ENCODE results near the gene RNF220. TPM values are rescaled to one million over a fixed set of nuclear protein-coding genes. Genes with fewer than 3 reads are reported as not detected.

Gene RNF220
- total and polyA plus RNA-seq, 2 of the 13 experiments (the other 11 are each of a cell fraction or from before 2014, with no cell fraction given), result 48.2 to 72.1 TPM

DNA sequence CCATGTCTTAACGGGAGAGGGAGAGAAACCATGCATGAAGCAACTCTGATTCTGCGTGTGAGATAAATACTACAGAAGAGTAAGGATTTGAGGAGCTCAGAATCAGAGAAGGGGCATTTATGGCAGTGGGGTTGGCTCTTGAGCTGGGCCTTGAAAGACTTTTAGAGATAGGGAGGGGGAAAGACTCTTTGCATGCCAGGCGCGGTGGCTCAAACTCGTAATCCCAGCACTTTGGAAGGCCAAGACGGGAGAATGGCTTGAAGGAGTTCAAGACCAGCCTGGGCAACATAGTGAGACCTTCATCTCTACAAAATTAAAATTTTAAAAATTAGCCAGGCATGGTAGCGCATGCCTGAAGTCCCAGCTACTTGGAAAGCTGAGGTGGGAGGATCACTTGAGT lies 270.1 kb downstream of the RNF220 start:
- Histone ChIP-seq H3K4me1 (ENCODE audit: insufficient read depth, low read length) (peaks cover 74% of the 10 kb centered on the region), H3K4me3 (replicated peaks in 1 of 3; ENCODE audit: insufficient read depth in 1 of 3, low read depth in 2 of 3, low read length in 3 of 3) (peak overlapping the region; percentile 38 to 76 (median 63); a peak in 5 of 6 replicates), H3K27ac (ENCODE audit: extremely low read length, insufficient read depth, low read length) (peak overlapping the region; percentile 93), H3K27me3 (ENCODE audit: control insufficient read depth in 1 of 2, insufficient read depth in 2 of 2, low read length in 2 of 2) (no peaks in the 10 kb centered on the region), H3K9me3 (ENCODE audit: low read length) (no peaks in the 10 kb centered on the region), H3K79me2 (ENCODE audit: insufficient read depth, low read length) (peaks cover 3% of the 10 kb centered on the region), H3K4me2 (ENCODE audit: low read depth, low read length) (peak overlapping the region; percentile 87), H4K20me1 (ENCODE audit: insufficient read depth, low read length) (no peaks in the 10 kb centered on the region), H3K9ac (ENCODE audit: insufficient read depth, low read depth, low read length) (peak overlapping the region; percentile 70), H2AFZ (ENCODE audit: low read length) (no peak overlapping the region), H3K36me3 (replicated peaks in 1 of 2; ENCODE audit: control insufficient read depth in 1 of 2, insufficient read depth in 2 of 2, low read length in 2 of 2) (no peaks in the 10 kb centered on the region)
- FAIRE-seq (no peak), DNase-seq (ENCODE audit: low spot score) (no peak), ATAC-seq (no peak)
- TF ChIP-seq ATRX (CRISPR knock-in tag; IDR thresholded peaks at IDR 0.05; ENCODE audit: borderline replicate concordance), result no peak
- TF ChIP-seq, protein P1, sequence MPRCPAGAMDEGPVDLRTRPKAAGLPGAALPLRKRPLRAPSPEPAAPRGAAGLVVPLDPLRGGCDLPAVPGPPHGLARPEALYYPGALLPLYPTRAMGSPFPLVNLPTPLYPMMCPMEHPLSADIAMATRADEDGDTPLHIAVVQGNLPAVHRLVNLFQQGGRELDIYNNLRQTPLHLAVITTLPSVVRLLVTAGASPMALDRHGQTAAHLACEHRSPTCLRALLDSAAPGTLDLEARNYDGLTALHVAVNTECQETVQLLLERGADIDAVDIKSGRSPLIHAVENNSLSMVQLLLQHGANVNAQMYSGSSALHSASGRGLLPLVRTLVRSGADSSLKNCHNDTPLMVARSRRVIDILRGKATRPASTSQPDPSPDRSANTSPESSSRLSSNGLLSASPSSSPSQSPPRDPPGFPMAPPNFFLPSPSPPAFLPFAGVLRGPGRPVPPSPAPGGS (CRISPR knock-in tag; IDR thresholded peaks at IDR 0.05), result 0 out of 2 replicates have a peak, but pooled peaks have one; percentile 6
- intact Hi-C loops (cut with micrococcal nuclease; ENCODE audit: unreplicated experiment), result no loop called here
- ChIA-PET CTCF (ENCODE audit: low intra/inter-chr PET ratio, low total read pairs) (no interaction called here), POLR2A (interaction anchor here (1.9 to 3.5 kb wide), 6 partner anchors 13 to 392 kb away, joined by 7 to 34 read pairs (median 12); partner anchors contain the start of gene RNU5D-1)
- WGBS (ENCODE audit: low lambda C conversion rate), result 76% methylated on average over 7 of the region's 7 CpGs
- no TSS peak for BruUV-seq (replicated peaks)
- in situ Hi-C loops (cut with HindIII; ENCODE audit: extremely low pct_ligation_motif_present, low pct_unique_long_range_greater_than_20kb), result no loop called here

DNA sequence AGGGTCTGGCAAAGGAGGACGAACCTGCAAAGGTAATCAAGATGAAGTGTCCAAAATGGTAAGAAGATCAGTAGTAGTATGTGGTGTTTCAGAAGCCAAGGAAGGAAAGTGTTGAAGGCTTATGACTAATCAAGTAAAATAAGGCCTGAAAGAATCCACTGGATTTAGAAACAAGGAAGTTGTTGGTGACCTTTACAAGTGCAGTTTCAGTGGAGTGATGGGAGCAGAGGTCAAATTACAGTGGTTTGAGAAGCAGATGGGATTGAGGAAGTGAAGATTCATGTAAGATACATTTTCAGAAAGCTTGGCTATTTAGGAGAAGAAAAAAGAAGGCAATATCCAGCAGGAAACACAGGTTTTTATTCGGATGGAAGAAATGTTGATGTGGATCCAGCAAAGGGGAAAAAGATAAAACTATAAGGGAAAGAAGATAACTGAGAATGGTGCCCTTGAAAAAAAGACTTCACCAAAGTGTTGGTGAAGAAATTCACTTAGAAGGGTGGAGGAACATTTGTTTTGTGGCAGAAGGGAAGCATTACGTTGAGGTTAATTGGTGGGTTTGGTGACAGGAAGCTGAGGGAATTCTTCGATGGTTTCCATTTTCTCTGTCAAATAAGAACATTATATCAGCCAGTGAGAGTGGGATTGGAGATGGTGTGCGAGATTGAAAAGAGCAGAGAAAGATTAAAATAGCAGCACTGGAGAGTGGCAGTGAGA lies 271.6 kb downstream of the RNF220 start:
- FAIRE-seq, result no peak
- no peak for ATAC-seq
- TF ChIP-seq SIX4 (CRISPR knock-in tag; IDR thresholded peaks at IDR 0.05) (0 out of 2 replicates have a peak, but pooled peaks have one; percentile 56), EP300 (IDR thresholded peaks at IDR 0.05; ENCODE audit: low read depth in 2 of 2, low read length in 2 of 2) (0 out of 4 replicates have a peak, but pooled peaks of 1 of the 2 experiments have one; percentile 22), EP300 (CRISPR knock-in tag; IDR thresholded peaks at IDR 0.05; ENCODE audit: borderline replicate concordance) (no peak), ELF3 (CRISPR knock-in tag; IDR thresholded peaks at IDR 0.05) (peak; percentile 96), SIX1 (CRISPR knock-in tag; IDR thresholded peaks at IDR 0.05; ENCODE audit: borderline replicate concordance) (peak; percentile 45; the same call in 1 of the 2 replicates), ATF3 (CRISPR knock-in tag; IDR thresholded peaks at IDR 0.05) (no peak), SRSF4 (IDR thresholded peaks at IDR 0.05; ENCODE audit: low read depth, low read length, poor library complexity, severe bottlenecking) (no peak), ETV5 (CRISPR knock-in tag; IDR thresholded peaks at IDR 0.05; ENCODE audit: borderline replicate concordance) (peak; percentile 15; the same call in 1 of the 2 replicates), ZFY (CRISPR knock-in tag; IDR thresholded peaks at IDR 0.05) (0 out of 2 replicates have a peak, but pooled peaks have one; percentile 12), CREB1 (IDR thresholded peaks at IDR 0.05) (no peak), CREB1 (CRISPR knock-in tag; IDR thresholded peaks at IDR 0.05) (peak; percentile 60; the same call in 1 of the 2 replicates), NR2F6 (IDR thresholded peaks at IDR 0.05) (peak; percentile 74), NR2F6 (CRISPR knock-in tag; IDR thresholded peaks at IDR 0.05) (peak; percentile 78)

More for the DNA sequence above, 271.6 kb downstream of the RNF220 start:
- H3K4me3 ChIP-seq (replicated peaks in 1 of 3; ENCODE audit: insufficient read depth in 1 of 3, low read depth in 2 of 3, low read length in 3 of 3), result no peak overlapping the region; a peak in 1 of 6 replicates
- H4K20me1 ChIP-seq (ENCODE audit: insufficient read depth, low read length), result no peaks in the 10 kb centered on the region
- POLR2A ChIA-PET, result interaction anchor here (2.1 kb wide), 1 partner anchor 45 kb away, joined by 6 read pairs; no protein-coding TSS in a partner anchor
- H3K27ac ChIP-seq (ENCODE audit: extremely low read length, insufficient read depth, low read length), result peak overlapping the region; percentile 48
- BruUV-seq (replicated peaks), result no TSS peak
- peaks cover 3% of the 10 kb centered on the region for H3K79me2 ChIP-seq (ENCODE audit: insufficient read depth, low read length)
- H3K9ac ChIP-seq (ENCODE audit: insufficient read depth, low read depth, low read length), result 0 out of 2 replicates have a peak overlapping the region, but pooled peaks have one; percentile 4
- H3K27me3 ChIP-seq (ENCODE audit: control insufficient read depth in 1 of 2, insufficient read depth in 2 of 2, low read length in 2 of 2), result no peaks in the 10 kb centered on the region
- peak overlapping the region; percentile 51 for H3K4me2 ChIP-seq (ENCODE audit: low read depth, low read length)
- CTCF ChIA-PET (ENCODE audit: low intra/inter-chr PET ratio, low total read pairs), result interaction anchor here (1.2 kb wide), 1 partner anchor 67 kb away, joined by 3 read pairs; no protein-coding TSS in a partner anchor
- no peak for DNase-seq (ENCODE audit: low spot score)
- 56% methylated on average over 5 of the region's 5 CpGs for WGBS (ENCODE audit: low lambda C conversion rate)
- intact Hi-C loops (cut with micrococcal nuclease; ENCODE audit: unreplicated experiment) (no loop called here), in situ Hi-C loops (cut with HindIII; ENCODE audit: extremely low pct_ligation_motif_present, low pct_unique_long_range_greater_than_20kb) (no loop called here)
- no peaks in the 10 kb centered on the region for H3K9me3 ChIP-seq (ENCODE audit: low read length)
- H2AFZ ChIP-seq (ENCODE audit: low read length), result no peak overlapping the region
- no peaks in the 10 kb centered on the region for H3K36me3 ChIP-seq (replicated peaks in 1 of 2; ENCODE audit: control insufficient read depth in 1 of 2, insufficient read depth in 2 of 2, low read length in 2 of 2)
- H3K4me1 ChIP-seq (ENCODE audit: insufficient read depth, low read length), result peaks cover 88% of the 10 kb centered on the region
